PFSK-1 (cell line): ENCODE measurements around the gene ERC1.

ENCODE experiments used
- FOXP2 ChIP-seq: optimal IDR thresholded peaks from 2 replicates; pipeline ENCODE3; 2011; ENCODE audit warnings: borderline replicate concordance, control low read depth, inconsistent platforms; ENCODE audit not compliant: insufficient read depth; ENCODE audit errors: extremely low read length, extremely low read depth
- POLR2AphosphoS5 ChIP-seq: IDR thresholded peaks from 2 replicates; pipeline ENCODE4 v1.6.1; 2012; ENCODE audit warnings: low read depth, mild to moderate bottlenecking, control low read depth, low read length, moderate library complexity
- REST ChIP-seq, 2 experiments: IDR thresholded peaks; 2 replicates each; pipeline versions ENCODE4 v1.6.1 to v1.8.0; 2011 to 2012; ENCODE audit warnings: low read depth in 2 of 2, low read length in 2 of 2, control low read depth in 1 of 2, inconsistent platforms in 1 of 2, mild to moderate bottlenecking in 1 of 2, moderate library complexity in 1 of 2; ENCODE audit not compliant: insufficient read depth in 1 of 2
- SIN3A ChIP-seq: IDR thresholded peaks from 2 replicates; pipeline ENCODE4 v1.6.1; 2012; ENCODE audit warnings: mild to moderate bottlenecking, low read length, moderate library complexity, borderline replicate concordance; ENCODE audit not compliant: insufficient read depth
- TAF1 ChIP-seq: IDR thresholded peaks from 2 replicates; pipeline ENCODE4 v1.6.1; 2012; ENCODE audit warnings: low read length, control low read depth, borderline replicate concordance; ENCODE audit not compliant: insufficient read depth

ERC1 gene

GRCh38 chr12:1080520-1081223 is 89.6 kb downstream of the ERC1 start:
- TF ChIP-seq FOXP2, result no peak
- no peak for TF ChIP-seq POLR2AphosphoS5
- no peak for TF ChIP-seq SIN3A

GRCh38 chr12:1083151-1083888 is 92.3 kb downstream of the ERC1 start:
- TF ChIP-seq FOXP2 (no peak), POLR2AphosphoS5 (no peak), SIN3A (no peak), TAF1 (no peak), REST (IDR thresholded peaks at IDR 0.05; ENCODE audit: insufficient read depth in 1 of 2, low read depth in 2 of 2, low read length in 2 of 2) (no peak)

- TF ChIP-seq POLR2AphosphoS5, result no peak
- no peak for TF ChIP-seq SIN3A
- TF ChIP-seq FOXP2, result no peak
- TF ChIP-seq REST (IDR thresholded peaks at IDR 0.05; ENCODE audit: insufficient read depth in 1 of 2, low read depth in 2 of 2, low read length in 2 of 2), result no peak
- no peak for TF ChIP-seq TAF1
Observed at GRCh38 chr12:1083889-1084262, 92.9 kb downstream of the ERC1 start.

- TF ChIP-seq SIN3A, result no peak
- TF ChIP-seq TAF1, result no peak
- TF ChIP-seq REST (IDR thresholded peaks at IDR 0.05; ENCODE audit: insufficient read depth in 1 of 2, low read depth in 2 of 2, low read length in 2 of 2), result no peak
- no peak for TF ChIP-seq FOXP2
- TF ChIP-seq POLR2AphosphoS5, result no peak
Observed at GRCh38 chr12:1091350-1091749, 100.3 kb downstream of the ERC1 start.

- TF ChIP-seq POLR2AphosphoS5, result no peak
- no peak for TF ChIP-seq FOXP2
- no peak for TF ChIP-seq TAF1
- no peak for TF ChIP-seq SIN3A
- TF ChIP-seq REST (IDR thresholded peaks at IDR 0.05; ENCODE audit: insufficient read depth in 1 of 2, low read depth in 2 of 2, low read length in 2 of 2), result no peak
Observed at GRCh38 chr12:1093166-1093751, 102.2 kb downstream of the ERC1 start.
